ENCODE measurements around the gene PGAM2.

PGAM2 gene

GRCh38 chr7:44063894-44064651 lies 1.3 kb downstream of the PGAM2 start:
- DNase-seq, result no peak

- DNase-seq, result no peak
These were observed 1.8 kb downstream of the PGAM2 start for GRCh38 chr7:44063547-44063893.

GRCh38 chr7:44062903-44063295 lies 2.5 kb downstream of the PGAM2 start:
- DNase-seq, result no peak

GRCh38 chr7:44062180-44062902 lies 3.0 kb downstream of the PGAM2 start:
- no peak for DNase-seq

GRCh38 chr7:44061645-44062179 lies 3.7 kb downstream of the PGAM2 start:
- DNase-seq, result no peak

GRCh38 chr7:44060948-44061644 lies 4.3 kb downstream of the PGAM2 start:
- no peak for DNase-seq

GRCh38 chr7:44060091-44060947 lies 5.0 kb downstream of the PGAM2 start:
- DNase-seq, result no peak

- DNase-seq, result no peak
These were observed 5.9 kb downstream of the PGAM2 start for GRCh38 chr7:44059219-44060090.

- DNase-seq, result no peak
These were observed 6.6 kb downstream of the PGAM2 start for GRCh38 chr7:44058759-44059218.

- DNase-seq, result no peak
These were observed 7.3 kb downstream of the PGAM2 start for GRCh38 chr7:44057849-44058758.

- DNase-seq, result no peak
These were observed 8.1 kb downstream of the PGAM2 start for GRCh38 chr7:44057181-44057848.

- DNase-seq, result no peak
These were observed 8.7 kb downstream of the PGAM2 start for GRCh38 chr7:44056681-44057080.

GRCh38 chr7:44052771-44053365 lies 12.5 kb downstream of the PGAM2 start:
- DNase-seq, result no peak

- no peak for DNase-seq
These were observed 13.7 kb downstream of the PGAM2 start for GRCh38 chr7:44051611-44052220.

GRCh38 chr7:44050915-44051560 lies 14.3 kb downstream of the PGAM2 start:
- DNase-seq, result no peak

- DNase-seq, result no peak
These were observed 15.0 kb downstream of the PGAM2 start for GRCh38 chr7:44050121-44050914.

- no peak for DNase-seq
These were observed 17.2 kb downstream of the PGAM2 start for GRCh38 chr7:44048031-44048795.
